HG02759 (cell line): ENCODE measurements around the gene NOC2L.

ENCODE experiments used
- ATAC-seq: cut with Tn5 transposase; IDR thresholded peaks from one replicate; pipeline ENCODE4 v1.9.1; 2021; ENCODE audit warnings: mild to moderate bottlenecking, moderate library complexity; ENCODE audit not compliant: unreplicated experiment

The NOC2L gene

GRCh38 chr1:919271-919872 lies 39.7 kb downstream of the NOC2L start:
- ATAC-seq = no peak

GRCh38 chr1:918843-919242 lies 40.2 kb downstream of the NOC2L start:
- ATAC-seq = no peak

- no peak for ATAC-seq
Observed at GRCh38 chr1:918353-918752, 40.7 kb downstream of the NOC2L start.

DNA sequence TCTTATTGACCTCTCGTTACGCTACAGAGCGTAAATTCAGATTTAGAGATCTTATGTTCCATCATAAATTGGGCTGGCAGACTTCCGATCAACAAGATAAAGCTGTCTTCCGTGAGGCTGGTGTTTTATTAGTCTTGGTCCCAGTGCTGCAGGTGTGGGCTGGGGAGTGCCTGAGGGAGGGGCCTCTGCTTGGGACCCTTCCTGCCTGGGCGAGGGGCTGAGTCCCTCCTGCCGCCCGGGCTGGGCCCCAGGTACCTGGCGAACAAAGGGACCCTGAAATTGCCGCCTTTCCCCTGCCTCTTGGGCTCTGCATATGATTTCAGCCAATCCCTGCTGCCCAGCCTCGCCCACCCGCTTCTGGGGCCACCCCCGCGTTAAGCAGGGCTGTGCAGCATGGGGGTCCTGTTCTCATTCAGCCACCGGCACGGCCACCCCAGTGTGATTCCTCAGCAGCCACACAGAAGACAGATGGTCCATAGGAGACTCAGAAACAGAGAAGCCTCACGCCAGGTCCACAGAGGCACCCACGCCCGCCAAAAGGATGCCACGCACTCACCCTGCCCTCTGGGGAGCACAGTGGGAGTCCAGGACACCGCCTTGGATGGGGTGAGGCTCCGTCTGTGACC lies 41.5 kb downstream of the NOC2L start:
- no peak for ATAC-seq

- no peak for ATAC-seq
Observed at GRCh38 chr1:917076-917459, 42.0 kb downstream of the NOC2L start.

DNA sequence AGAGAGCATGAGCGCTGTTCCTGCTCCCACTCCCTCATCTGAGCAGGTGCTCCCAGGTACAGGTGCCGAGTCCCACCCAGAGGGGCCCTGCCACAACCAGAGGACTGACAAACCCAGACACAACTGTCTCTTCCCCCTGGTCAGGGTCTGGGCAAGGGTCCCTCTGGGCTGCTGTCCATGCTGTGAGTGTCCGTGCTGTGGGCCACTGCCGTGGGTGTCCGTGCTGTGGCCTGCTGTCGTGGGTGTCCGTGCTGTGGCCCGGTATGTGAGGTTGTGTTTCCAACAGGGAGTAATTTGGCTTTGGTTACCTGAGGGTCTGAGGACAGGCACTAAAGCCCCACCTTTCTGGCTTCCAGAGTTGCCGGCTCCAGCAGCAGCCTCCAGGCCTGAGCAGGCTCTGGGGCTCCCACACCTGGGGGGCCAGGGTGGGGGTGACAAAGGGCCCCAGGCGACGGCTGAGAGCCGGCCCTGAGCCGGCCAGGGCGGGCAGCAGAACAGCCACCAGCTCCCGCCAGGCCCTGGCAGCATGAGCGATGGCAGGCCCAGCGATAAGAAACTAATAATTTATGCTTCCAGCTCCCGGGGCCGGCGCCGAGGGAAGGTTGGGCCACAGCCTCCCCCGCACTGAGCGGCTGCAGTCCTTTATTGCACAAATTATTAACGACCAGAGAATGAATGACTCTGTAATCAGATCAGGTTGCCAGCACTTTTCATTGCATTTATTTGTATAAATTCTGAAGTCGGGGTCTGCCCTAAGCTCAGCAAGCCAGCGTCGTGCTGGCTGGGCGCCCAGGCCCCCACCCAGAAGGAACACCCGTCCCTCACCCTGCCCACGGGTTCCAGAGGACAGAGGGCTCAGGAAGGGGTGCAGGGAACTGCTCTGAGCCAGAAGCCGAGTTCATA lies 42.6 kb downstream of the NOC2L start:
- no peak for ATAC-seq

GRCh38 chr1:915295-916172 lies 43.5 kb downstream of the NOC2L start:
- no peak for ATAC-seq

- no peak for ATAC-seq
Observed at GRCh38 chr1:914891-915280, 44.2 kb downstream of the NOC2L start.

- ATAC-seq = no peak
Observed at GRCh38 chr1:914131-914890, 44.7 kb downstream of the NOC2L start.

DNA sequence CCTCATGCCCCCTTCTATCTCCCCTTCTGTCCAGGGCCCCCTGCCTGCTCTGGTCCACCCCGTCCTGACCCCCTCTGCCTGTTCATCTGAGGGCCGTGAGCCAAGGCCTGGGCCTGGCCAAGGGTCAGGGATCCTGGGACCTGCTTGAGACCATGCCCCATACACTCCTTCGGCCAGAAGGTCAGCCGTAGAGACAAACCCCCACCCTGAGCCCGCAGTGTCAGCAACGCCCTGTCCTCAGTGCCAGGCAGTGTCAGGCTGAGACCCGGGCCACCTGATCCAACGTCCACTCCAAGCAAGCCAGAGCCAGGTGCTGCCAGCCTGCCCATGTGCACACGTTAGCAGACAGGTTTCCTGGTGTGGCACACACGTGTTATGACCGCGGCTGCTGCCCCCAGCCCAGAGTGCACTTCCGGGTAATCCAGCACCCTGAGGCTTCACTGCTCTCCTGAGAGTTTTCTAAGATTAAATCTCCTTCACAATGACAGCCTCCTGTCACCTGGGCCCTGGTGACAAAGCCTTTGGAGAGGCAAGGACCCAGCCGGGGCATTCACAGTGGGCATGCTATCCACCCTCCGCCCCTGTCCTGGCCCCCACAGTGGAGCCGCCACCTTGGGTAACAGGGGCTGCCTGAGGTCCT lies 45.4 kb downstream of the NOC2L start:
- no peak for ATAC-seq

DNA sequence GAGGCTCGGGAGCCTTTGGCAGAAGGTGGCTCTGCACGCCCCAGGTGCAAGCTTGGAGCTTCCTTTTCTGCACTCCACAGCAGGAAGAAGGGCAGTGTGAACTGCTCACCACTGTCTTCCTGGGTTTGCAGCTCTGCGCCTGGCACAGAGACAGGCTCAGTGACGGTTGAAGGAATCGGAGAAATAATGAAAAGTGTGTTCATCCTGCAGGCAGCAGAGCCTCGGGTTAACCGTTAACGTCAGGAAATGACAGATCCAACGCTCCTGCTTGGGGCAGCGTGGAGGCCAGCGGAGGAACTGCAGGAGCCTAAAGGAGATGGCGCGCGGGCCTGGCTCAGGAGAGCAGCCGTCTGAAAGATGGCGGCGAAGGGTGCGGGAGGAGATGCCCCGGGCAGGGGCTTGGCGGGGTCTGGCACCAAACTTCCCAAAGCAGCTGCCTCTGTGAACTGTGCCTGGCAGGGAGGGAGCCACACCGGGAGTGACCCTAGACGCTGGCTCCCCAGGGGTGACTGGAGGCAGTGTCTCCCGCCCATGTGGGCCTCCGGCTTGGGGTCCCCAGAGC lies 46.2 kb downstream of the NOC2L start:
- ATAC-seq = no peak

GRCh38 chr1:911875-912739 lies 46.9 kb downstream of the NOC2L start:
- ATAC-seq = no peak

DNA sequence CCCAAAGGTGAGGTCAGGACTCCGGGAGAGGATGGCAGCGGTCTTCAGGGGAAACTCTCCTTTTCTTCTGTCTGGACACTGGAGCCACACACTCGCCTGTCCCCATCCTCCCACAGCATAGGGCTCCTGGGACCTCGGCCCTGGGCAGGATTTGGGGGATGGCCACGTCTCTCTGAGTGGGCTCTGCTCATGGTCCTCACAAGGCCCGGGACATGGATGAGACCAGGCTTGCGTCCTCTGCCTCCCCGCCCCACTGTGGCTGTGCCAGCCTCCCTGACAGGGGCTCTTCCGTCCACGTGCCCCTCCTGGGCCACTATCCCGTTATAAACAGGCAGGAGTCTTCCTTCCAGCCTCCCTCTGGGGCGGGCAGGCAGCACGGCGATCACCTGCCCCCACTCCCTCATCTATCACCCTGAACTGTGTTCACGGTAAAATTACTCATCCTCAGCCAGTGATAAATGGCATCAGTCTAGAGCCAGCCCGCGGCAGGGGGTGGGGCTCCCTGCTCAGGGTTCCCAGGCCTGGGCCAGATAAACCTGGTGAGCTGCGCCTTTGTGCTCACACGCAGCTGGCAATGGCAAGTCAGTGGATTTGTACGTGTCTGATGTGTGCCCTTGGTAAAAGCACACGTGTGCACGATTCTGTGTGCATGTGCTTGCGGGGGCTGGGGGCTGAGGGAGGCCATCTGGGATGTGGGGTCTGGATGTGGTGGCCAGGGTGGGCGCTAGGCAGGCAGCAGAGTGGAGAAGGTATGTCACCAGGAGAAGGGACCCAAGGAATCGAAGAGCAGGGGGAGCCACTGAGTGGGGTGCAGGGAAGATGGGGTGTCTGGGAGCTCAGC lies 48.0 kb downstream of the NOC2L start:
- no peak for ATAC-seq

GRCh38 chr1:910311-910880 lies 48.7 kb downstream of the NOC2L start:
- no peak for ATAC-seq

DNA sequence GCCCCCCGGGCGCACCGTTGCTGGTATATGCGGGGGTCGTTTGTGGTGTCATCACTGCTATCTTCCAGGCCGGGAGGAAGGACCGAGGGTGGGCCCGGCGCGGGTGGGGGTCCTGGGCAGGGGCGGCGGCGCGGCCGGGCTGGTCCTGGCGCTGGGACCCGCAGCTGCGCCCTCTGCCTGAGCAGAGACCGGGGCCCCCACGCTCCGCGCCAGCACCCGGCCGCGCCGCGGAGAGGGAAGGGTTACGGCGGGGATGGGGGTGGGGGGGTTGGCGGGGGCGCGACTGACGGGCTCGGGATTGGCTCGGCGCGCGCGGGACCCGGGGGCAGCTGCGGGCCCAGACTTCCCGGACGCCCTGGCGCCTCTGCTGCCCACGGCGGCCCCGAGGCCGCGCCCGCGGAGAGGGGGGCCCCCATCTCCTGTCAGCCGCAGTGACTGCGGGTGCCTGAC lies 49.2 kb downstream of the NOC2L start:
- ATAC-seq = no peak

GRCh38 chr1:908661-909060 lies 50.4 kb downstream of the NOC2L start:
- ATAC-seq = no peak
